ENCODE measurements around the gene PRRG2. TPM values are rescaled to one million over a fixed set of nuclear protein-coding genes. Genes with fewer than 3 reads are reported as not detected.

Gene PRRG2
- total RNA-seq, 4 donors from 2014 or later = 1.4 to 4.6 (median 3.8) TPM; not detected in 1

DNA sequence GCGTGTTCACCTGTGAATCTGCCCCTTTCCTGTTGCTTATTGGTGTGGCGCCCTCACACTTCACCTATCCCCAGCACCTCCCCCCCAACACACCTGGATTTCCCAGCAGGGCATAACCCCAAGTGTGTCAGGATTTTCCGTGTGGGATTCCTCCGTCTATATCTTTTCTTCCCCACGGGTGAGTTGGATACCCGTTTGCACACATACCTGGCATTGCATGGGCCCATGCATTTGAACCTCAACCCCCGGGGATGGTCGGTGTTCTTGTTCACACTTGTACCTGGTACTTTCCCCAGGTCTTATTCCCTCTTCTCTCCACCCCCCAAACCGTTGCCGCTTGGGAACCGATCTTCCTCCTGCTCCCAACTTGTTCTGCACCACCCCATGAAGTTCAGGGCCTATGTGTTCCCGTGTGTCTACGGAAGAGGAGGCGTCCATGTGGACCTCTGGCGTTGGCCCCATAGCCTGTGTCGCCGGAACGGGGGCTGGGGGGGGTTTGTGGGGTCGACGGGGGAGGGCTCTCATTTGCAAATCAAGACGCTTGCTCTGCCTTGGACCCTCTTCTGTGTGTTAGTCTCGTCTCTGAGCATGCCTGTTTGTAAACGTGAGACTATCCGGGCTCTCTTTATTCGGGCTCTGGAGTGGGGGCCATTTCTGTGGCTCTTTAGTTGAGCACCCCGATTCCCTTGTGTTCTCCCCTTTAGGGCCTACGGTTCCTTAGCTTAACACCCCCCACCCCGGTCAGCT lies 11.5 kb downstream of the PRRG2 start:
- no peaks in the 10 kb centered on the region for H3K9me3 ChIP-seq
- peaks cover 0 to 24% of the 10 kb centered on the region in 2 donors for H3K36me3 ChIP-seq
- intact Hi-C loops (cut with DNase I; ENCODE audit: low total_unique reads) (loop anchor here (1.0 to 10.0 kb wide), 5 partner anchors 48 to 1128 kb away; partner anchors contain the start of genes CYTH2, FUZ, MYH14 and PRMT1), in situ Hi-C loops (cut with MboI; ENCODE audit: low sequenced_read_pairs in 4 of 4) (no loop called here)
- H3K27ac ChIP-seq = peak overlapping the region; percentile 86 to 95 (median 94)
- DNase-seq (no peak), ATAC-seq (no peak)
- TF ChIP-seq, protein P1, sequence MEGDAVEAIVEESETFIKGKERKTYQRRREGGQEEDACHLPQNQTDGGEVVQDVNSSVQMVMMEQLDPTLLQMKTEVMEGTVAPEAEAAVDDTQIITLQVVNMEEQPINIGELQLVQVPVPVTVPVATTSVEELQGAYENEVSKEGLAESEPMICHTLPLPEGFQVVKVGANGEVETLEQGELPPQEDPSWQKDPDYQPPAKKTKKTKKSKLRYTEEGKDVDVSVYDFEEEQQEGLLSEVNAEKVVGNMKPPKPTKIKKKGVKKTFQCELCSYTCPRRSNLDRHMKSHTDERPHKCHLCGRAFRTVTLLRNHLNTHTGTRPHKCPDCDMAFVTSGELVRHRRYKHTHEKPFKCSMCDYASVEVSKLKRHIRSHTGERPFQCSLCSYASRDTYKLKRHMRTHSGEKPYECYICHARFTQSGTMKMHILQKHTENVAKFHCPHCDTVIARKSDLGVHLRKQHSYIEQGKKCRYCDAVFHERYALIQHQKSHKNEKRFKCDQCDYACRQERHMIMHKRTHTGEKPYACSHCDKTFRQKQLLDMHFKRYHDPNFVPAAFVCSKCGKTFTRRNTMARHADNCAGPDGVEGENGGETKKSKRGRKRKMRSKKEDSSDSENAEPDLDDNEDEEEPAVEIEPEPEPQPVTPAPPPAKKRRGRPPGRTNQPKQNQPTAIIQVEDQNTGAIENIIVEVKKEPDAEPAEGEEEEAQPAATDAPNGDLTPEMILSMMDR (IDR thresholded peaks at IDR 0.05 in 4 of 5, conservative IDR thresholded peaks at IDR 0.05 in 1 of 5) = no peak
- no peak for TF ChIP-seq POLR2A (IDR thresholded peaks at IDR 0.05)
- no peaks in the 10 kb centered on the region for H3K27me3 ChIP-seq
- H3K4me1 ChIP-seq = peaks cover 14 to 15% of the 10 kb centered on the region in 2 donors
- H3K4me3 ChIP-seq = peak overlapping the region; percentile 62 to 82 (median 70)

- Histone ChIP-seq H3K36me3 (peaks cover 0 to 24% of the 10 kb centered on the region in 2 donors), H3K4me3 (peak overlapping the region; percentile 62 to 82 (median 70)), H3K27ac (peak overlapping the region; percentile 86 to 95 (median 94)), H3K4me1 (peaks cover 14 to 15% of the 10 kb centered on the region in 2 donors), H3K9me3 (no peaks in the 10 kb centered on the region), H3K27me3 (no peaks in the 10 kb centered on the region)
- ATAC-seq (peak; percentile 71 to 77), DNase-seq (peak; percentile 96 to 97)
- intact Hi-C loops (cut with DNase I; ENCODE audit: low total_unique reads) = loop anchor here (1.0 to 10.0 kb wide), 5 partner anchors 47 to 1129 kb away; partner anchors contain the start of genes CYTH2, FUZ, MYH14 and PRMT1
- in situ Hi-C loops (cut with MboI; ENCODE audit: low sequenced_read_pairs in 4 of 4) = no loop called here
- peak in 1 of 2 donors; percentile 20 for TF ChIP-seq POLR2A (IDR thresholded peaks at IDR 0.05)
- TF ChIP-seq, protein P1 (IDR thresholded peaks at IDR 0.05 in 4 of 5, conservative IDR thresholded peaks at IDR 0.05 in 1 of 5) = no peak
Observed at GRCh38 chr19:49593233-49594113, 12.4 kb downstream of the PRRG2 start.

- in situ Hi-C loops (cut with MboI; ENCODE audit: low sequenced_read_pairs in 4 of 4) = no loop called here
- H3K9me3 ChIP-seq = no peaks in the 10 kb centered on the region
- peaks cover 0 to 29% of the 10 kb centered on the region in 2 donors for H3K36me3 ChIP-seq
- ATAC-seq (no peak), DNase-seq (no peak)
- peak overlapping the region; percentile 86 to 95 (median 94) for H3K27ac ChIP-seq
- peaks cover 14 to 15% of the 10 kb centered on the region in 2 donors for H3K4me1 ChIP-seq
- H3K4me3 ChIP-seq = no peak overlapping the region
- intact Hi-C loops (cut with DNase I; ENCODE audit: low total_unique reads) = loop anchor here (5.0 to 10.0 kb wide), 4 partner anchors 83 to 1130 kb away; partner anchors contain the start of genes CYTH2, FUZ, MYH14 and PRMT1
- no peaks in the 10 kb centered on the region for H3K27me3 ChIP-seq
- TF ChIP-seq, protein P1 (IDR thresholded peaks at IDR 0.05 in 4 of 5, conservative IDR thresholded peaks at IDR 0.05 in 1 of 5) = no peak
- no peak for TF ChIP-seq POLR2A (IDR thresholded peaks at IDR 0.05)
Observed at GRCh38 chr19:49594157-49594992, 13.3 kb downstream of the PRRG2 start.

Measured in gastrocnemius medialis (tissue), 4 donors.